ENCODE results near the gene NUDCD3.

DNA sequence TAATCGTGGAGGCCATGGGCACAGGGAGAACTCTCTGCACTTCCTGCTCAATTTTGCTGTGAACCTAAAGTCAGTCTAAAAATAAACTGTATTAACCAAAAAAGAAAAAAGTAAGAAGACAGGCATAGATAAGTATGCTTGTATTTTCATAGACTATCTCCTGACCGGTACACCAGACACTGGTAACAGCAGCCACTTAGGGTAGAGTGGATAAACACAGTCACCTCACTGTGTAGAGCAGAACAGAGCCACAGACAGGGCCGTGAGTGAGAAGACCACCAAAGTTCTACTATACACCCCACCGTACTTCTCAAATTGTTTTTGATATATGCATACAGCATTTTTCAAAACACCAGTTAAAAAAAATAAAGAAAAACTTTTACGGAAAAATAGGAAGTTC is 25.0 kb downstream of the NUDCD3 start:
- TF ChIP-seq ARNT (IDR thresholded peaks at IDR 0.05) (no peak), LEF1 (IDR thresholded peaks at IDR 0.05; ENCODE audit: borderline replicate concordance) (no peak), BHLHE40 (IDR thresholded peaks at IDR 0.05; ENCODE audit: borderline replicate concordance) (no peak), SP1 (IDR thresholded peaks at IDR 0.05) (no peak), FOXM1 (IDR thresholded peaks at IDR 0.05; ENCODE audit: borderline replicate concordance) (no peak), L3MBTL2 (conservative IDR thresholded peaks at IDR 0.05) (no peak), SUZ12 (IDR thresholded peaks at IDR 0.05) (no peak), FOXK2 (IDR thresholded peaks at IDR 0.05) (no peak), ELF4 (IDR thresholded peaks at IDR 0.05) (no peak), FOXA1 (IDR thresholded peaks at IDR 0.05) (no peak), HDGF (IDR thresholded peaks at IDR 0.05; ENCODE audit: borderline replicate concordance) (no peak), CTBP1 (IDR thresholded peaks at IDR 0.05; ENCODE audit: borderline replicate concordance) (no peak), NFRKB (IDR thresholded peaks at IDR 0.05) (no peak)

Data from HEK293T (cell line).